Neural progenitor cell (in vitro differentiated cells): ENCODE measurements around the gene SPR. TPM values are rescaled to one million over a fixed set of nuclear protein-coding genes. Genes with fewer than 3 reads are reported as not detected.

ENCODE experiments used
- DNase-seq: peaks from one replicate; pipeline ENCODE4 v3.0.0-alpha.2; 2016; ENCODE audit warnings: low spot score
- H2AFZ ChIP-seq: fragments of 200-600 bp; sonication (generic); replicated peaks from 2 replicates; pipeline ENCODE4 v1.6.1; 2016; ENCODE audit warnings: antibody characterized with exemption
- H3F3A ChIP-seq: fragments of 200-600 bp; sonication (generic); 2 replicates; pipeline ENCODE4 v1.6.1; 2016; ENCODE audit warnings: antibody characterized with exemption, low read depth
- H3K27ac ChIP-seq: fragments of 200-600 bp; sonication (generic); 2 replicates; pipeline ENCODE4 v1.5.1; 2016; ENCODE audit warnings: mild to moderate bottlenecking
- H3K27me3 ChIP-seq: fragments of 200-600 bp; sonication (generic); 2 replicates; pipeline ENCODE4 v1.6.1; 2016; ENCODE audit warnings: mild to moderate bottlenecking, moderate library complexity
- H3K36me3 ChIP-seq: fragments of 200-600 bp; sonication (generic); 2 replicates; pipeline ENCODE4 v1.5.1; 2016
- H3K4me1 ChIP-seq: fragments of 200-600 bp; sonication (generic); 2 replicates; pipeline ENCODE4 v1.6.1; 2016; ENCODE audit warnings: mixed run types
- H3K4me2 ChIP-seq: fragments of 200-600 bp; sonication (generic); 2 replicates; pipeline ENCODE4 v1.6.1; 2016
- H3K4me3 ChIP-seq: fragments of 200-600 bp; sonication (generic); 2 replicates; pipeline ENCODE4 v1.5.1; 2016
- H3K79me2 ChIP-seq: fragments of 200-600 bp; sonication (generic); 2 replicates; pipeline ENCODE4 v1.6.1; 2016; ENCODE audit warnings: low read depth
- H3K9ac ChIP-seq: fragments of 200-600 bp; sonication (generic); 2 replicates; pipeline ENCODE4 v1.6.1; 2016
- H3K9me3 ChIP-seq: fragments of 200-600 bp; sonication (generic); 2 replicates; pipeline ENCODE4 v1.5.1; 2016; ENCODE audit warnings: low read depth
- H4K20me1 ChIP-seq: fragments of 200-600 bp; sonication (generic); 2 replicates; pipeline ENCODE4 v1.6.1; 2016; ENCODE audit warnings: low read depth
- H3K27ac Mint-ChIP-seq: 3 replicates; pipeline ENCODE4 v1.8.0; 2021; ENCODE audit warnings: mixed read lengths
- H3K27me3 Mint-ChIP-seq: 2 replicates; pipeline ENCODE4 v1.8.0; 2022; ENCODE audit warnings: low read depth, mild to moderate bottlenecking, inconsistent platforms, moderate library complexity, mixed read lengths; ENCODE audit not compliant: insufficient read depth
- H3K36me3 Mint-ChIP-seq: 3 replicates; pipeline ENCODE4 v1.8.0; 2021; ENCODE audit warnings: mixed read lengths
- H3K4me1 Mint-ChIP-seq: 3 replicates; pipeline ENCODE4 v1.8.0; 2021; ENCODE audit warnings: mixed read lengths
- H3K4me3 Mint-ChIP-seq: 3 replicates; pipeline ENCODE4 v1.8.0; 2021; ENCODE audit warnings: mild to moderate bottlenecking, moderate library complexity, mixed read lengths
- H3K9me3 Mint-ChIP-seq: 3 replicates; pipeline ENCODE4 v1.8.0; 2020; ENCODE audit warnings: mixed read lengths
- EZH2 ChIP-seq: fragments of 200-600 bp; sonication (generic); IDR thresholded peaks from 2 replicates; pipeline ENCODE4 v1.6.1; 2017; ENCODE audit warnings: antibody characterized with exemption, mild to moderate bottlenecking, moderate library complexity
- EZH2phosphoT487 ChIP-seq: fragments of 200-600 bp; sonication (generic); IDR thresholded peaks from 2 replicates; pipeline ENCODE4 v1.6.1; 2017; ENCODE audit warnings: antibody characterized with exemption
- total RNA-seq: library from RNA; depleted of rRNA; stranded (reverse); fragments of >200 nt; gene quantifications from 2 replicates; pipeline ENCODE4 v1.2.3, GENCODE V29; 2015; ENCODE audit warnings: low replicate concordance
- TF ChIP-seq, protein P1 (sequence below): fragments of 200-600 bp; sonication (generic); IDR thresholded peaks from 2 replicates; pipeline ENCODE4 v1.5.1; 2017; ENCODE audit warnings: antibody characterized with exemption, mild to moderate bottlenecking

Gene SPR
- total RNA-seq, 1 donor from 2014 or later = 2.2 TPM

DNA sequence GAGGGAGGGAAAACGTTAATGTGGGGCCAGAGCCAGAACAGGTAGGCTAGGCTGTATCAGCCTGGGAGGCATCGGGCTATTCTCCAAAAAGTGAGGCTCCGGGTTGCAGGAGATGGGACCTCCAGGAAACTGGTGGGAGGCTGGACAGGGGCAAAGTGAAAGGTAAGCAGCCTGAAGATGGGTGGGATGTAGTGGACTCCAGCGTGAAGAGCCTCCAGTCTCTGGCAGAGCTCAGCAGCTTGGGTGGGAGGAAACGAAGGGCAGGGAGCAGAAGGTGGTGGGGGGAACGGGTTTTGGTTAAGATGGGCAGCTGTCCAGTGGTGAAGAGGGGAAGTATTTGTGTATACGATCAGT is 27.0 kb downstream of the SPR start:
- Histone ChIP-seq H3K27me3 (peaks cover 100% of the 10 kb centered on the region), H3K36me3 (no peaks in the 10 kb centered on the region), H3K4me1 (peaks cover 41% of the 10 kb centered on the region), H4K20me1 (peaks cover 38% of the 10 kb centered on the region), H3K9me3 (no peaks in the 10 kb centered on the region), H3K4me2 (peak overlapping the region; percentile 91), H3K79me2 (no peaks in the 10 kb centered on the region), H3K4me3 (peak overlapping the region; percentile 44), H3K27ac (no peak overlapping the region), H3K9ac (no peak overlapping the region), H2AFZ (no peak overlapping the region), H3F3A (peaks cover 38% of the 10 kb centered on the region)
- Mint-ChIP-seq H3K27ac (no peak overlapping the region), H3K9me3 (no peaks in the 10 kb centered on the region), H3K36me3 (no peaks in the 10 kb centered on the region), H3K27me3 (peaks cover 67% of the 10 kb centered on the region), H3K4me1 (peaks cover 20% of the 10 kb centered on the region), H3K4me3 (no peak overlapping the region)
- TF ChIP-seq EZH2phosphoT487 (no peak), EZH2 (no peak)
- TF ChIP-seq, protein P1, sequence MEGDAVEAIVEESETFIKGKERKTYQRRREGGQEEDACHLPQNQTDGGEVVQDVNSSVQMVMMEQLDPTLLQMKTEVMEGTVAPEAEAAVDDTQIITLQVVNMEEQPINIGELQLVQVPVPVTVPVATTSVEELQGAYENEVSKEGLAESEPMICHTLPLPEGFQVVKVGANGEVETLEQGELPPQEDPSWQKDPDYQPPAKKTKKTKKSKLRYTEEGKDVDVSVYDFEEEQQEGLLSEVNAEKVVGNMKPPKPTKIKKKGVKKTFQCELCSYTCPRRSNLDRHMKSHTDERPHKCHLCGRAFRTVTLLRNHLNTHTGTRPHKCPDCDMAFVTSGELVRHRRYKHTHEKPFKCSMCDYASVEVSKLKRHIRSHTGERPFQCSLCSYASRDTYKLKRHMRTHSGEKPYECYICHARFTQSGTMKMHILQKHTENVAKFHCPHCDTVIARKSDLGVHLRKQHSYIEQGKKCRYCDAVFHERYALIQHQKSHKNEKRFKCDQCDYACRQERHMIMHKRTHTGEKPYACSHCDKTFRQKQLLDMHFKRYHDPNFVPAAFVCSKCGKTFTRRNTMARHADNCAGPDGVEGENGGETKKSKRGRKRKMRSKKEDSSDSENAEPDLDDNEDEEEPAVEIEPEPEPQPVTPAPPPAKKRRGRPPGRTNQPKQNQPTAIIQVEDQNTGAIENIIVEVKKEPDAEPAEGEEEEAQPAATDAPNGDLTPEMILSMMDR = no peak
- DNase-seq = no peak

DNA sequence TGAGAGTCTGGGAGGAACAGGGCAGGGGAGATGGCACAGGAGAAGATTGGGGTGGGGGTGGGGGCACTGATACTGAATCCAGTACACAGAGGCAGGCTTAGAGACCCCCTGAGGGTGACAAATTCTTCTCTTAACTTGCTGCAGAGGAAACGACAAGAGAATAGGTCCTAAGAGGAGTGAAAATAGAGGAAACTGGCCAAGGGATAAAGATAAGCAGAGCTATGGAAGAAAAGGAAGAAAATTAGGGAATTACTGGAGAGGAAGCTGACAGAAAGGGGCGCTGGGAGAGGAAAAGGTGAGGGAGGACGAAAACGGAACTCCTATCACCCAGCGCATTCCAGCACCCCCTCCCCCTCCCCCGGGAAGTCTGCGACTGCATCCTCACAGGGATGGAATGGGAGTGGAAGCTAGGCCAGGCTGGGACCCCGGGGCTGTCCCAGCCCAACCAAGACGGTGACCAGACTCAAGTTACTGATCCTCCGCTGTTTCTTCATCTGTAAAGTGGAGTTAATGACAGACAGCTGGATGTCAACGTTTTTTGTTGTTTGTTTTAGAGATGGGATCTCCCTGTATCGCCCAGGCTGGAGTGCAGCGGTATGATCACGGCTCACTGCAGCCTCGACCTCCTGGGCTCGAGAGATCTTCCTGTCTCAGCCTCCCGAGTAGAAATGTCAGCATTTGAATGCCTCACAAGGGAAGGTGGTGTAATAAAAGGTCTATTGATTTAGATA is 27.5 kb downstream of the SPR start:
- no peaks in the 10 kb centered on the region for H3K9me3 ChIP-seq
- H3K27ac ChIP-seq = no peak overlapping the region
- peak; percentile 61 for DNase-seq
- H3K4me3 Mint-ChIP-seq = peak overlapping the region; percentile 75
- H3K9ac ChIP-seq = no peak overlapping the region
- H3K36me3 ChIP-seq = no peaks in the 10 kb centered on the region
- H3K4me1 Mint-ChIP-seq = peaks cover 21% of the 10 kb centered on the region
- peaks cover 43% of the 10 kb centered on the region for H3F3A ChIP-seq
- H4K20me1 ChIP-seq = peaks cover 44% of the 10 kb centered on the region
- H3K27me3 ChIP-seq = peaks cover 100% of the 10 kb centered on the region
- TF ChIP-seq EZH2 (no peak), EZH2phosphoT487 (no peak)
- TF ChIP-seq, protein P1 = no peak
- H3K36me3 Mint-ChIP-seq = no peaks in the 10 kb centered on the region
- H3K4me1 ChIP-seq = peaks cover 46% of the 10 kb centered on the region
- H3K27ac Mint-ChIP-seq = no peak overlapping the region
- H3K4me2 ChIP-seq = peak overlapping the region; percentile 91
- peaks cover 67% of the 10 kb centered on the region for H3K27me3 Mint-ChIP-seq
- H2AFZ ChIP-seq = no peak overlapping the region
- H3K4me3 ChIP-seq = peak overlapping the region; percentile 44
- H3K79me2 ChIP-seq = no peaks in the 10 kb centered on the region
- H3K9me3 Mint-ChIP-seq = no peaks in the 10 kb centered on the region

DNA sequence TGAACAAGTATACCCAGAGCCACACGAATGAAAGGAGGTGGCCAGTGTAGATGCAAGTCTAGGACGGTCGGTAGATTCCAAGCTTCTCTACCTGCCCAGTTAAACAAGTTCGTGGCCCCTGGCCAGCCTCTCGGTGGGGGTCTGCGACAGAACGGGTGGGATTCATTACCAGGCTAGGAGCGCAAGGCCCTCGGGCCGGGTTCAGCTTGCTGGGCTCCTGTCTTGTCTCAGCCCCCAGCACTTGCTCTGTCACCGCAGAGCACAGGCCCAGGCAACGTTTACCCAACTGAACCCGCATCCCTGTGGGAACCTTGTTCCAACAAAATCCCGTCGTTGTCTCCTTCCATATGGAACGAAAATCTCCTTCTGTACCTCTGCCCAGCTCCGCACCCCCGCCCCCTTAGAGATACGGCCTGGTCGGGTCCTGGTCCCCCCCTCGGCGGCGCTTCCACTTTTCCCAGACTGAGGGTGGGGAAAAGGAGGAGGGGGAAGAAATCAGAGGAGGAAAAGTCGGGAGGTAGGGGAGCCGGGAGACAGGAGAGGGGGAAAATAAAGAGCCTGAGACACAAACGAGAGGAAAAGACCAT is 28.2 kb downstream of the SPR start:
- peak overlapping the region; percentile 91 for H3K4me2 ChIP-seq
- H3K27ac Mint-ChIP-seq = no peak overlapping the region
- no peak overlapping the region for H2AFZ ChIP-seq
- H3K36me3 ChIP-seq = no peaks in the 10 kb centered on the region
- peaks cover 21% of the 10 kb centered on the region for H3K4me1 Mint-ChIP-seq
- H3K27ac ChIP-seq = no peak overlapping the region
- H3K9ac ChIP-seq = no peak overlapping the region
- TF ChIP-seq EZH2 = peak; percentile 67
- TF ChIP-seq, protein P1 = no peak
- peak; percentile 58 for TF ChIP-seq EZH2phosphoT487
- no peaks in the 10 kb centered on the region for H3K36me3 Mint-ChIP-seq
- no peaks in the 10 kb centered on the region for H3K9me3 Mint-ChIP-seq
- peak overlapping the region; percentile 44 for H3K4me3 ChIP-seq
- peak; percentile 45 for DNase-seq
- H3F3A ChIP-seq = peaks cover 50% of the 10 kb centered on the region
- H3K79me2 ChIP-seq = no peaks in the 10 kb centered on the region
- peaks cover 51% of the 10 kb centered on the region for H3K4me1 ChIP-seq
- H3K9me3 ChIP-seq = no peaks in the 10 kb centered on the region
- H3K27me3 Mint-ChIP-seq = peaks cover 67% of the 10 kb centered on the region
- H4K20me1 ChIP-seq = peaks cover 50% of the 10 kb centered on the region
- peaks cover 100% of the 10 kb centered on the region for H3K27me3 ChIP-seq
- peak overlapping the region; percentile 75 for H3K4me3 Mint-ChIP-seq
